Measurements from ENCODE around the gene SLC22A31.
A peak's percentile ranks its signal among the peaks of the same experiment; 100 is the strongest.
"Not testable (repeated sequence)": the region's sequence is repeated elsewhere in the genome, so short reads cannot be mapped to it uniquely, and the experiment has no call there.

SLC22A31 gene

DNA sequence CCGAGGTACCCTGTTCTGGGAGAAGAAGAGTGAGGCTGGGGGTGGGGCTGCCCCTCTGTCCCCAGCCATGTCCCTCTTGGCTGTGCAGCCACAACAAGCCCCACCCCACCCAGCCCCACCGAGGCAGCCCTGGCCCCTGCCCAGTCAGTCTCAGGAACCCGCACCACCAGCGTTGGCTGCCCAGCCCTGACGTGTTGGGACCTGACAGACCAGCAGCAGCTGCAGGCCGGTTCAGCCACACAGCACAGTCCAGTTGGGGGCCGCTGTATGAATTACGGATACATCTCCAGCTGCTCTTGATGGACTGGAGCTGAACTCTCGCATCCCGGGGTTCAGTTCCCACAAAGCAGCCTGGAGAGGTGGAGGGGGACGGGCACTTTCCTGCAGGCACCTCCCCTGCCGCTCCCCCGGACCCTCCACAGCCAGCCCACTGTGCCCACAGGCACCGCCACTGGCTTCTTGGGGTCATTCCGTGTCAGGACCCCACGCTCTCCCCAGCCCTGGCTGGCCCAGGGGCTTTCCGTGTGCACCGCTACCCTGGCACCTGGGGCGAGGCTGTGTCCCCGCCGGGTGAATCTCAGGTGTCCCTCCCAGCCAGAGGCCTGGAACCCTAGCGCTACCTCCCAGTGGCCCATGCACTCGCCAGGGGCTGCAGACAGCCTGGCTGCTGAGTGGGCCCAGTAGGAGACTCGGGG lies 21.7 kb downstream of the SLC22A31 start:
- DNase-seq (ENCODE audit: low read depth, low spot score) = no peak

DNA sequence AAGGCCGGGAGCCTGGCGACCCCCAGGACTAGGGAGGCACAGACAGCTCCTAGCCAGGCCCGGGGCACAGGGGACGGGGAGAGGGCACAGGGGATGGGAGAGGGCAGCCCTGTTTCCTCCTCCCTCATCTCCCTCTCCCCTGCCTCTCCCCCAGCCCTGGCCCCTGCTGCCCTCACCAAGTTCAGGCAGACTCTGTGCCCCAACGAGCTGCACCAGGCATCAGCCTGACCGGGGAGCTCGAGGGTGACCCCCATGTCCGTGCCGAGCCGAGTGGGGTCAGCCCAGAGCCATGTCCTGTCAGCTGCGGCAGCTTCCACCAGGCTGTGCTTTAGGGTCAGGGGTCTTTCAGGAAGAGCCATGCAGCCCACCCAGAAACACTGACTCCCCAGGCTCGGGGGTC lies 22.8 kb downstream of the SLC22A31 start:
- DNase-seq (ENCODE audit: low read depth, low spot score) = no peak

DNA sequence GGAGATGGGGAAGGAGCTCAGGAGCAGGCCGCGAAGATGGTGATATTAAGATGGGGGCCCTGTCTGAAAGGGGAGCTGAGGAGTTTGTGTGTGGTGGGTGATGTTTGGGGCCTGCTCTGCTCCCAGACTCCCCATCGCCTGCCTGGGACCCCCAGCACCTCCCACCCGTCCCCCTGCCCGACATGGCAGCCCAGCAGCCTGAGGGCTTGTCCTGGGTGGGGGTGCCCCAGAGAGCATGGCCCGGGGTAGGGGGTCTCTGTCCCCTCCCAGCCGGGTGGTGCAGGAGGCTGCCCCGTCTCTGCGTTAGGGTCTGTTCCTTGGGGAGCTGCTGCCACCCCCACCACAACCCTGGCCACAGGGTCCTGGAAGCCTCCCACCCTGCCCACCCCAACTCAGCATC lies 23.6 kb downstream of the SLC22A31 start:
- no peak for DNase-seq (ENCODE audit: low read depth, low spot score)

DNA sequence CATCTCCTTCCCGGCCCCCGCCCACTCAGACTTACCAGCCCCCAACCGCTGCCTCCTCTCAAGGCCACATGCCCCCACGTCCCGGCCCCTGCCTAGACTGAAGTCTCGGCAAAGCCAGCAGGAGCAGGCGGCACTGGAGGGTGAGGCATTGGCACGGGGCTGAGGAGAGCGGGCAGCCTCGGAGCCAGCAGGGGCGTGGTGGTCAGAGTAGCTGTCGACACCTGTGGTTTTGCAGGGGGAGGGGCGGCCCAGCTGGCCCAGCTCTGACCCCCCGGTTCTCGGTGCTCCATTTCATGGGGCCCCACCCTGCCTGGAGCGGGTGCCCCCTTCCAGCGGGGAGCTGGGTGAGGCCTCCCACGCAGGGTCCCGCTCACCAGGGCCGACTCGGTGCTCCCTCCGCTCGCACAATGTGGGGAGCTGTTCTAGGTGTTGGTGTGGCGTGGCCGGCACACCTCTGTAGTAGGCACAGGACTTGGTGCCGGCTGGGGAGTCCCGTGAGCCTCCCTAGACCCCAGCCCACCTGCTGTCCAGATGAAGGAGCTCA lies 24.1 kb downstream of the SLC22A31 start:
- DNase-seq (ENCODE audit: low read depth, low spot score) = no peak

DNA sequence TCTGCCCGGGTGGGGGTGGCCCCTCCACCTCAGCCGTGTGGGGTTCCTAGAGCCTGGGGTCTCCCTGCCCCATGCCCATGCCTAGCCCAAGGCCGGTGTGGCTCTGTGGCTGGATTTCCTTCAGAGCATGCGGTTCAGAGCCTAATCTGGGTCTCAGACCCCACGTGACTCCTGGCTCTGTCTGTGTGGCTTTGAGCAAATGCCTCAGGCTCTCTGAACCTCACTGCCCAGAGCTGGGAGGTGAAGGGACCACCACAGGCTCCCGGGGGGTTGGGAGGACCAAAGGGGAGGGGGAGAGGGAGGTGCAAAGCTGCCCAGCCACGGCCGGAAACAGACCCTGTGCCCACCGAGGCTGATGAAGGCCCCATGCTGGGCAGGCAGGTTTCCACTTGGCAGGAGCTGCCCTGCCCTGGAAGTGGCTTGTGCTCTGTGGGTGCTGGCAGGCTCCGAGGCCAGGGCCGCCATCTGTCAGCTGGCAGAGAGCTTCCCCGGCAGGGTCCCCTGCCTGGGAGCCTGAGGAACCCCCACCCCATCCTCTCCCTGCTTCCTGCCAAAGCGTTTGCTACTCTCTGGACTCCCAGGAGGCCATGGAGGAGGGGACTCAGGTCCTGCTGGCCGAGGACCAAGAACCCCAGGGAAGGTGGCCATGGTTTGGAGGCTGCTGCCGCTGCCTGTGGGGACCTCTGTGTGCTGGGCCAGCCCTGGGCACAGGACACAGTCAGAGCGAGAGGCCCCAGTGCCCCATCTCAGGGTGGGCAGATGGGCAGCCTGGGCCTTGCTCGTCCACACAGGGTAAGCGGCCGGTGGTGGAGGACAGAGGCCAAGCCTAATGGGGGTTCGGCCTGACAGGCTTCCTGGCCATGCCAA lies 24.8 kb downstream of the SLC22A31 start:
- no peak for DNase-seq (ENCODE audit: low read depth, low spot score)

DNA sequence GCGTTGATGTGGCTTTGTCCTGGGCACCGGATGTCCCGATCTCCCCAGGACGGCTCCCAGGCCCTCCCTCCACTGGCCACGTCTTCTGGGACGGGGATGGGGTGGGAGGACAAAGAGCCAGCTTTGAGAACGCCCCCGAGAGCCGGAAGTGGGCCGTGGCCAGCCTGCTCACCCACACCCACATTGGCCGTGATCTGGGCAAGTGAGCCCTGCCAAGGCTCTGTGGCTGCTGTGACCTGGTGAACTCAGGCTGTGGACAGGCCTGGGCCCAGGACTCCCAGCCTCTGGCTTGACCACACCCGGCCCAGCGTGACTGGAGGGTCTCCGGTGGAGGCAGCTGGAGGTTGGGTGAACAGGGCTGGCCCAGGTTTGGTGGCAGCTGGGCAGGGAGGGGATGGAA lies 25.5 kb downstream of the SLC22A31 start:
- no peak for DNase-seq (ENCODE audit: low read depth, low spot score)

DNA sequence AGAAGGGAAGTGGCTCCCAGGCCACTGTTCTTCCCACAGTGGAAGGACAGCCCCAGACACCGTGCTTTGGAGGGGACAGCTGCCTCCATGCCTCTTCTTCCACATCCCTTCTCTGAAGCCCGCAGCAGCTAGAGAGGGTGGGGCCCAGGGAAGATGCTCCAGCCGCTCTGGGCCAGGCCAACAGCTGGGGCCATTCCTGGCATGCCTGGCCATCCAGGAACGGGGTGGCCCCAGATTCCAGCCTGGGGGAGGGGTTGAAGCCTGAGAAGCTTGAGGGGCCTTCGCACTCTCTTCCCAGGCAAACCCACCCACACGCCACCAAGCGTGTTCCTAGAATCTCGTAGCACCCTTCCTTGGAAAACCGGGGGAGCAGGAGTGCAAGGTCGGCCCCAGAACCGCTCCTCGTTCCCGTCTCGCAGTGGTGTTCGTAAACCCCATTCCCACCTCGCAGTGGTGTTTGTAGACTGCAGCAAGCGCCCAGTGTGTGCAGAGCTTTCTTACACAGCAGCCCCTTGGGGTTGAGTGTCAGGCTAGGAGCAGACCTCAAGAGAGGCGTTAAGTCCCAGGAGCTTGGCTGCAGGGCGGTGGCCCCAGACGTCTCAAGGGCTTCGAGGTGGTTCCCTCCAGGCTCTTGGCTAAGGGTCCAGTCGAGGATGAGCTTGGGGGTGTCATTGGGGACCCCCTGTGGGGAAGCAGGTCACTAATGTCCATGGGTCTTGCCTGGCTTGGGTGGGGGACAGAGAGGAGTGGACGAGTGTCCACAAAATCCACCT lies 26.1 kb downstream of the SLC22A31 start:
- no peak for DNase-seq (ENCODE audit: low read depth, low spot score)

DNA sequence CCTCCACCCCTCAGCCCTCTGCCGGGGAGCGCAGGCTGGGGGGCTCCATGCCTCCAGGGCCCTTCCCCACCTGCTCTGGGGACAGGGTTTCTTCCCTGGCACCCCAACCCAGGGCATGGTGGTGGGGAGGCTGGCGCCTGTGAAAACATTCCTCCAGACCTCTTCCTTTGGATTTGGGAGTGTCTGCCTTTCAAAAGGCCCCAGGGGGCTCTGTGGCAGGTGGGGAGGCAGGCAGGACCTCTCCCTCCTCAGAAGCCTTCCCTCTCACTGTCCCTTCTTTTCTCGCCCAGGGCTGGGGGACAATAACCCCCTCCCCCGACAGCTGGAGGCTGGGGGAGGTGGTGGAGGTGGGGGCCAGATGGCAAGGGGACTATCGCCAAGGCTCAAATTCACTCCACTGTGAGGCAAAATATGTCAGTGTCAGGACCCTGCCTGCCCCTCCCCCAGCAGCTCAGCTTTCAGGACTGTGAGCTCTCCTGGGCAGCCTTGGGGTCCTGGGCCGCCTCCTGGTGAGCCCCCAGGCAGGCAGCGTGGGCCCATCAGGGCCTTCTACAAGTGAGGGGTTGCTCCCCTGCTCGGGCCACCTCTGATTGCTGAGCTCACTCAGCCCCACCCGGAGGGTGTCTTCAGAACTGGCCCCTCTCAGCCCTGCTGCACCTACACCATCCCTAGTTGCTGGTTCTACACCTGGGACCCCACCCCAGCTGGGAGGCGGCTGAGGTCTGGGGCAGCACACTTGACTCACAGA lies 27.0 kb downstream of the SLC22A31 start:
- DNase-seq (ENCODE audit: low read depth, low spot score) = no peak

DNA sequence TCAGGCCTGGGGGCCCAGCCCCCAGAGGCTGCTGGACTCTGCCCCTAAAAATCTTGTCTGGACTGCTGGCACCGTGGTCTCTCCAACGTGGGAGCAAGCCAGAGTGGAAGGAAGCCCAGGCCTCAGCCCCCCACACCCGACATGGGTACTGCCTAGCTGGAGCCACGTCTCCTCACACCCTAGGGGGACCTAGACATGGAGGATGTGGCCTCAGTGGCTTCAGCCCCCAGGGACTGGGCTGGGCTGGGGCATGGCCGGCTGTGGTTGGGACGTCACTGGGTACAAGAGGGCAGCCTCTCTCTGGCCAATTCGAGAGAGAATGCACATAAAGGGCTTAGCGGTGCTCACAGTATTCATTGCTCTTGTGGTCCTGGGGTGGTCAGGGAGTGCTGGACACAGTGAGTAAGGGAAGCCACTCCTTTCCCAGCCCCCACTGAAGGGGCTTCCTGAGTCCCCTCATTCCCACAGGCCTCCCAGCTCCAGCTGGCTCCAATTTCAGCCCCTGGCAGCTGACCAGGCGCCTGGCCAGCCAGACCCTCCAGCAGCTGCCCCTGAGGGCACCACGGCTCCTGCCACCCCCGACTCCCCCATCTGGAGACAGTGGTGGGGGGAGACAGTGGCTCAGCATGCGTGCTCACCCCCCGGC lies 27.7 kb downstream of the SLC22A31 start:
- DNase-seq (ENCODE audit: low read depth, low spot score) = no peak

DNA sequence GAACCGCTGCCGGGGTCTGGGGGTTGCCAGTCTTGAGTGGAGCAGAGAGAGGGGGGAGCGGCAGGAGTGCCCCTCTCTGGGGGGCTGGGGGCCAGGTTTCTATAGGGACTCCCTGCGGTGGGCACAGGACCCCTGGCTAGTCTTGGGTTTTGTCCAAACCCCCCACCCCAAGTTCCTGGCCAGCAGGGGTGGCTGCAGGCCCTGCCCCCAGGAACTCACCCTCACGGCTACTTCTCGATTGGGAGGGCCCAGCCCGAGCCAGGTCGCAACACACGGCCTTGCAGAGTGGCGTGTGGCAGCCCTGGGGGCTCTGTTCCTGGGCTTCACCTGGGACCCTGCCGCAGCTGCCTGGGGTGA lies 28.2 kb downstream of the SLC22A31 start:
- no peak for DNase-seq (ENCODE audit: low read depth, low spot score)

DNA sequence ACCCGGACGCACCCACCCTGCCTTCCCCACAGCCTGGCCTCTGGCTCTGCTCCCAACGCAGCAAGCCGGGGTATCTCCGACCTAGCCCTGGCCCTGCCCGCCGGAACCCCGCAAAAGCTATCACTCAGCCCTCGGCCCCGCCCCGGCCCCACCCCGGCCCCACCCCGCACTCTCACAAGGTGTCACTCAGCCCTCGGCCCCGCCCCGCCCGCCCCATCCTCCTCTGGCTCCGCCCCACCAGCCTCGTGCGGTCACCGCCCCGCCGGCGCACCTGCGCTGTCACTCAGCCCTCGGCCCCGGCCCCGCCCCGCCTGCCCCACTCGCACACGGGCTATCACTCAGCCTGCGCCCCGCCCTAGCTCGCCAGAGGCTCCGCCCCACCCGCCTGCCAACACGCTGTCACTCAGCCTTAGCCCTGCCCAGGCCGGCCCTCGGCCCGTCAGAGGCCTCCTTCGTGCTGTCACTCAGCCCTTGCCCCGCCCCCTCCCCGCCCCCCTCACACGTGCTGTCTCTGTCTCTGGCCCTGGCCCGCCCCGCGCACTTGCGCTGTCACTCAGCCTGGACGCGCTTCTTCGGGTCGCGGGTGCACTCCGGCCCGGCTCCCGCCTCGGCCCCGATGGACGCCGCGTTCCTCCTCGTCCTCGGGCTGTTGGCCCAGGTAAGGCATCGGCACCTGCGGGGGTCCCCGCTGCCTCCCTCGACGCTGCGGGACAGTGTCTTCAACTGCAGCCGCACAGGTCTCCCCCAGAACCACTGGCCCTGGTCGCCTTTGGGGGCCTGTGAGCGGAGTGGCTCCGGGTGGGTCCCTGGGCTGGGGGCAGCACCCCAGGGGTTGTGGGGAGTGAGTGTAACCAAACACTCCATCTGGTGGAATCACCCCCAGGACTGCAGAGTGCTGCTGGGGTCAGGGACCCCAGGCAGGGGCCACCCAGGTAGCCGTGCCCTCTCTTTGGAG lies 28.8 kb downstream of the SLC22A31 start, which contains the start of gene CDH15:
CDH15 (plus strand) TSS at position 533 of the 955 bp plus-strand sequence; CDS start at position 617, 84 bp downstream.
- peak; percentile 36 for DNase-seq (ENCODE audit: low read depth, low spot score)

DNA sequence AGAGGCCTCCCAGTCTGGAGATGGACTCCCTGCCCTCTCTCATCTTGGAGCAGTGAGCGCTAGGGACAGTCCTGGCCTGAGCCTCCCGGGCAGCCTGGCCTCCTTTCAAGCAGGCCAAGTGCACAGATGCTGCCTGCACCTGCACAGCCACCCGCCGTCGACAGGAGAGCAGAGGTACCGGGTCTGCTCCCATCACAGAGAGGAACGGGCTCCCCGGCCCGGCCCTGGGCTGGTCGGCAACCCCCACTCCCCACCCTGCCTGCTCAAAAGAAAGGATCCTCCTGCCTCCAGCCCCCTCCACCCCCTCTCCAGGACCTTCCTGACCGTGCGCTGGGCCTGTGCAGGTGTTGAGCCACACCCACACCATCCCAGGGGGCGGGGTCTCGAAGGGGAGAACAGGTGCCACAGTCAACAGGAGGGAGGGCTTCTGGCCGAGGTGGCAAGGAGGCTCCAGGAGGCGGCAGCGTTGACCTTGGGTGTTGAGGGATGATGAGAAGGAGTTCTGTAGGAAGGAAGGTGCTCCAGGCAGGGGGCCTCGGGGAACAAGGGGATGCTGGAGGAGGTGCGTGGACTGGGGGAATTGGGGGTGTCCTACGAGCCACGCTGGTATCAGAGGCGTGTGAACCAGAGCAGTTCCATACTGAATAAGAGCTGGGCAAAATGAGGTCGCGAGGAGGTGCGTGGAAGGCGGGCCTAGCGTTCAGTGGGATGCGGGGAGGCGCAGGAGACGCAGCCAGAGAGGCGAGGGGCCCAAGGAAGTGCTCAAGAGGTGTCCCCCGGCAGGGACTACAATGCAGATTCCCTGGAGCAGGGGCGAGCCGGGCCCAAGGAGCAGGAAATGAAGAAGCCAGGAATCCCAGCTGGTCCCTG lies 29.8 kb downstream of the SLC22A31 start:
- DNase-seq (ENCODE audit: low read depth, low spot score) = no peak

DNA sequence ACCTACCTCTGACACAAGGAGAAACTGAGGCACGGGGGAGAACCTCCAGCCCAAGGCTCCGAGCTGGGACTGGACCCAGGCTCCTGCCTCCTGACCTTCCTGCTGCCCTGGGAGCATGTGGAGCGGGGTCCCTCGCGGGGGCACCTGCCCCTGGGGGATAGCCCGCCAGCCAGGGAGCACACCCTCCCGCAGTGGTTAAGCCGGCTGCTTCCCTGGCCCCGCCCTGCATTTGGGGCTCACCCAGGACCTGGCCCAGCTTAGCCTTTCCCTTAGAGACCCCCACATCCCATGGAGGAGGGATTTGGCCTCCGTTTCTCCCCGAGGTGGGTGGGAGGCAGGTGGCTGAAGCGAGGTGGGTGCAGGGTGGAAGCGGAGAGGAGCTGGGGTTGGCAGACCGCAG lies 30.6 kb downstream of the SLC22A31 start:
- no peak for DNase-seq (ENCODE audit: low read depth, low spot score)

DNA sequence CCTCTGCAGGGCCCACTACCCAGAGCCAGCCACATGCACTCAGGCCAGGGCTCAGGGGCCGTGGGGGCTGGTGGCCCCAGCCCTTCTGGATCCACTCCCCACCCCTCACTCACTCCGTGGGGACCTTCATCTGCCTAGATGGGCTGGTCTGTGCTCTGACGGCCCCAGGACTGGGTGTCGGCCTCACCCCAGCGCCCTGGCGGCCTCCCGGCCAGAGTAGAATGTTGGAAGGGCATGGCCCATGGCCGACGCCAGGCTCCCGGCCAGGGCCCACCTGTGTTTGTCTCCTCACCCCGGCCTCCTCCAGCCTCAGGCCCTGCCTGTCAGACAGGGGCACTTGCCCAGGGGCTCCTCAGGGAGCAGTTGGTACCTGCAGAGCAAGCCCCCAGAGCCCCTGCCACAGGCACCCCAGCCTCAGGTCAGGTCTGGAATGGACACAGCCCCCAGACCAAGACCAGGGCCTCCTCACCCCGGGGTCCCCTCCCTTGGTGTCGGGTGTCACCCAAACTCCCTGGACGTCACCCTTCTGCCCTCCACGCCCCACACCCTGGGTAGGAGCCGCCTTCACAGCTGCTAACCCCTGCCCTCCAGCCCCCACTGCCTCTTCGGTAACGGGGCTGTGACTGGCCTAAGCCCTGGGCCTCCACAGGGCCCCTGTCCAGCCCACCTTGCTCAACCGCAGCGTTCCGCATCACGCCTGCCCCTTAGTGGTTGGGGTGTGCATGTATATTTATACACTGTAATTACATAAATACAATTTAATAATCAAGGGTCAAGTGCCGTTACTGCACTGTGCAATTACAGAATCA lies 31.8 kb downstream of the SLC22A31 start:
- DNase-seq (ENCODE audit: low read depth, low spot score) = no peak

DNA sequence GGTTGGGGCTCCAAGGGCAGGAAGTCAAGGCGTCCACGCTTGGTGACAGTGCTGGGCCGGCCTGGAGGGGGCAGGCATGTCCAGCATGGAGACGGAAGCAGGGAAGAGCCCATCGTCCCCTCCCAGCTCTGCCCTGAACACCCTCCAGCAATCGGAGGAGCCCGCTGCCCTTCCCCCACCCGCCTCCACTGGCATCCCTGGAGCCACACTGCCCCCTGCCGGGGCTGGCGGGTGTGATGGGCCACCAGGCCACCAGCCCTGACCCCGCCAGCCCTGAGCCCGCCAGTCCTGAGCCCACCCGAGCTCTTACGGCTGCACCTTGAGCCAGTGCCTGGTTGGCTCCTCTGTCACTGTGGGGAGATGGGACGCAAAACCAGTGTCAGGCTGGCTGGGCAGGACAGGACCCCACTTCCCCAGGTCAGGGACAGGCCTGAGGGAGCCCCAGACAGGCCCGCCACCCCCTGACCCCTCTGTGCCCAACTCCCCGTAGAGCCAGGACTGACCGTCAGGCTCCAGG lies 32.9 kb downstream of the SLC22A31 start:
- DNase-seq (ENCODE audit: low read depth, low spot score) = peak; percentile 26

DNA sequence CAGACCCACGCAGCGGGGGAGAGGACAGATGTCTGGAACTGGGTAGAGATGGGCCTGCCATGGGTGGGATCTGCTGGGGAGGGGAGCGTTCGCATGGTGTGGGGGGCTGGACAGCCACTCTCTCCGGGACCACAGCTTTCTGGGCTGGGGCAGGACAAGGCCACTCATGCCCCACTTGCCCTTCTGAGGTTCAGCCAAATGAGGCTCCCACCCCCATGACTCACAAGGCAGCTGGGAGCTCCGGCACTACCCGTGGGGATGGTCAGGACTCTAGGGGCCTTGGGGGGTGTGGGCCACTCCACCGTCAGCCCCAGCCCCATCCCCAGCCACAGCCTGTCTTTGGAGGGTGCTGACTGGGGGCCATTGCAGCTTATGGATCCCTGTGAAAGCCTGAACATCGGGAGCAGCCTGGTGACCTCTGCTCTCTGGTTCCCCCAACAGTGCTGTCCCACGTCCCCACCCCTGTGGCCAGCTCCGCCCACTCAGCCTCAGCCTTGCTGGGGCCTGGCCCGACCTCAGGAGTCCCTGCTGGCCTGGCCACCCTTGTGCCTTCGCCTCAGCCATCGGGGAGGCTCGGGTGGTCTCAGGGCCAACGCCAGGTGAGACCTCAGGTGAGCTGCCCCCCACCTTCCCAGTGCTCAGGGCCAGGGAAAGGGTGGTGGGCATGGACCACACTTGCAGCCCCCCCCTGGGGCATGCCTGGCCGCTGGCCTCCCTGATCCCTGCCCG lies 33.5 kb downstream of the SLC22A31 start:
- DNase-seq (ENCODE audit: low read depth, low spot score) = no peak

DNA sequence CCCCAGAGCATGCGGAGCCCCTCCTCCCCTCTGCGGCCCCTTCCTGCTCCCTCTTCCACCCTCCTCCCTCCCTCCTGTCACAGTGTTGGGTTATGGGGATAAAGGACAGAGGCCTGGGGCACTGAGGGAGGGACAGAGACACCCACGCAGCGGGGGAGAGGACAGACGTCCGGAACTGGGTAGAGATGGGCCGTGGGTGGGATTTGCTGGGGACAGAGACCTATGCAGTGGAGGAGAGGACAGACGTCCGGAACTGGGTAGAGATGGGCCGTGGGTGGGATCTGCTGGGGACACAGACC lies 34.7 kb downstream of the SLC22A31 start:
- not testable (repeated sequence) for DNase-seq (ENCODE audit: low read depth, low spot score)

Measured in smooth muscle cell of the brain vasculature (primary cell).